Transverse colon (tissue), 4 donors: ENCODE results near the gene LRRC38. TPM values are rescaled to one million over a fixed set of nuclear protein-coding genes. Genes with fewer than 3 reads are reported as not detected.

Source experiments
- DNase-seq: peaks from one replicate; pipeline ENCODE4 v3.0.0-alpha.2; 2019
- H3K27ac ChIP-seq, 4 donors: fragments of 200-600 bp; sonication (generic); 2 replicates each; pipeline ENCODE4 v1.5.1; 2016 to 2018; ENCODE audit warnings: inconsistent platforms in 4 of 4
- H3K27me3 ChIP-seq: fragments of 200-600 bp; sonication (generic); 2 replicates; pipeline ENCODE4 v1.5.1; 2017; ENCODE audit warnings: inconsistent platforms
- H3K36me3 ChIP-seq, 4 donors: fragments of 200-600 bp; sonication (generic); 2 replicates each; pipeline ENCODE4 v1.5.1; 2017 to 2019; ENCODE audit warnings: inconsistent platforms in 4 of 4
- H3K4me1 ChIP-seq, 4 donors: fragments of 200-600 bp; sonication (generic); 2 replicates each; pipeline ENCODE4 v1.5.1; 2017 to 2020; ENCODE audit warnings: inconsistent platforms in 4 of 4
- H3K4me3 ChIP-seq, 4 donors: fragments of 200-600 bp; sonication (generic); 1 replicate in 1 of 4; 2 replicates in 3 of 4; pipeline versions ENCODE4 v1.5.1 to v1.6.1; 2017 to 2019; ENCODE audit warnings: inconsistent platforms in 4 of 4
- H3K9me3 ChIP-seq, 2 donors: fragments of 200-600 bp; sonication (generic); 2 replicates each; pipeline ENCODE4 v1.5.1; 2017 to 2019; ENCODE audit warnings: inconsistent platforms in 2 of 2
- EP300 ChIP-seq: sonication (generic); formaldehyde crosslinking; IDR thresholded peaks from one replicate; pipeline ENCODE4 v1.6.1; 2017; ENCODE audit warnings: antibody characterized with exemption, low read depth
- POLR2A ChIP-seq: fragments of 450-650 bp; IDR thresholded peaks from one replicate; pipeline ENCODE4 v1.6.1; 2016; ENCODE audit warnings: antibody characterized with exemption, mild to moderate bottlenecking, moderate library complexity
- POLR2AphosphoS5 ChIP-seq, 3 donors: sonication (generic); formaldehyde crosslinking; IDR thresholded peaks; one replicate each; pipeline ENCODE4 v1.6.1; 2016; ENCODE audit warnings: antibody characterized with exemption in 3 of 3
- WGBS, 2 donors: methylation state at CpG; one replicate each; pipeline ENCODE4 v1.1.5; 2018; ENCODE audit warnings: low coverage in 1 of 2; 5-methylcytosine and 5-hydroxymethylcytosine counted together
- in situ Hi-C, 4 donors: fragments of 200-750 bp; cut with MboI; loops; one replicate each; pipeline versions ENCODE4 v1.15.0 to v1.15.1; 2017; ENCODE audit warnings: low sequenced_read_pairs in 3 of 4, low pct_ligation_motif_present in 1 of 4, low pct_unique_long_range_greater_than_20kb in 1 of 4
- intact Hi-C: fragments of 100-400 bp; cut with DNase I; formaldehyde crosslinking; loops from one replicate; pipeline ENCODE4 v1.15.1; 2023; ENCODE audit warnings: low total_unique reads
- total RNA-seq, 4 donors: library from RNA; depleted of rRNA; stranded (reverse); fragments of >200 nt; gene quantifications; one replicate each; pipeline ENCODE4 v1.1.0, GENCODE V29; 2016
- TF ChIP-seq, protein P1 (sequence below), 5 experiments: fragments of 200-600 bp in 3 of 5; fragments of 450-650 bp in 2 of 5; sonication (generic) in 3 of 5; IDR thresholded peaks; 1 replicate in 2 of 5; 2 replicates in 3 of 5; pipeline ENCODE4 v1.5.1; 2016 to 2017; ENCODE audit warnings: antibody characterized with exemption in 5 of 5, inconsistent platforms in 3 of 5, mild to moderate bottlenecking in 2 of 5, moderate library complexity in 1 of 5

LRRC38 gene
- total RNA-seq, 4 donors from 2014 or later = not detected

DNA sequence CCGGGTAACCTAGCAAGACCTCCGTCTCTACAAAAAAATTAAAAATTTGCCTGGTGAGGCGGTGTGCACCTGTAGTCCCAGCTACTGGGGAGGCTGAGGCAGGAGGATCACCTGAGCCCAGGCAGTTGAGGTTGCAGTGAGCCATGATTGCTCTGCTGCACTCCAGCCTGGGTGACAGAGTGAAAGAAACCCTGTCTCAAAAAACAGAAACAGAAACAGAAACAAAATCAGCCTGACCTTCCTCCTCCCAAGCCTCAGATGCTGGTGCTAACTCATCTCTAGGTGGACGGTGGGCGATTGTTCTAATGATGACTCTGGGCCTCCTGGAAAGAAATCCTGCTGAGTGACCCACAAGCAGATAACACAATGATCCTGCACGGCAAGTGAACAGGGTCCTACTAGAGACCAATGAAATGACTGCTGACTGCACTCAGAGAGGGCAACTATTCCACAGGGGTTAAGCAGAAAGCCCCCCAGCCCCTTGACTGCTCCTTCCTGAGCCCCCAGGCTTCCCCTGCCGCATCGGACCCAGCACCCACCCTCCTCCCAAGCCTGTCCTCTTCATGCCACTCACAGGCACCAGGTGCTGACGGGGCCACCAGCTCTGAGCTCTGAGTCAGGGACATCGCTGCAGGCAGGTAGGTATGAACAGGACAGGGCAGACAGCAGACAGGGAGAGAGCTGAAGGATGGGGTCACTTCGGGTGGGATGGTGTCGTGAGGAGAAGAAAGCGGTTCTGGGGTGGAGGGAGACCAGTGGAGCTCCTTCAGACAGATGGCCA is 27.8 kb upstream of the LRRC38 start:
- H3K4me3 ChIP-seq = no peak overlapping the region
- DNase-seq = no peak
- H3K27ac ChIP-seq = peak overlapping the region; percentile 14 to 64 (median 48)
- H3K4me1 ChIP-seq = no peaks in the 10 kb centered on the region
- 80 to 87% methylated on average over 3 to 13 of the region's 13 CpGs for WGBS, 2 donors
- in situ Hi-C loops (no loop called here), intact Hi-C loops (no loop called here)
- TF ChIP-seq EP300 = no peak
- TF ChIP-seq POLR2A = no peak
- TF ChIP-seq, protein P1, sequence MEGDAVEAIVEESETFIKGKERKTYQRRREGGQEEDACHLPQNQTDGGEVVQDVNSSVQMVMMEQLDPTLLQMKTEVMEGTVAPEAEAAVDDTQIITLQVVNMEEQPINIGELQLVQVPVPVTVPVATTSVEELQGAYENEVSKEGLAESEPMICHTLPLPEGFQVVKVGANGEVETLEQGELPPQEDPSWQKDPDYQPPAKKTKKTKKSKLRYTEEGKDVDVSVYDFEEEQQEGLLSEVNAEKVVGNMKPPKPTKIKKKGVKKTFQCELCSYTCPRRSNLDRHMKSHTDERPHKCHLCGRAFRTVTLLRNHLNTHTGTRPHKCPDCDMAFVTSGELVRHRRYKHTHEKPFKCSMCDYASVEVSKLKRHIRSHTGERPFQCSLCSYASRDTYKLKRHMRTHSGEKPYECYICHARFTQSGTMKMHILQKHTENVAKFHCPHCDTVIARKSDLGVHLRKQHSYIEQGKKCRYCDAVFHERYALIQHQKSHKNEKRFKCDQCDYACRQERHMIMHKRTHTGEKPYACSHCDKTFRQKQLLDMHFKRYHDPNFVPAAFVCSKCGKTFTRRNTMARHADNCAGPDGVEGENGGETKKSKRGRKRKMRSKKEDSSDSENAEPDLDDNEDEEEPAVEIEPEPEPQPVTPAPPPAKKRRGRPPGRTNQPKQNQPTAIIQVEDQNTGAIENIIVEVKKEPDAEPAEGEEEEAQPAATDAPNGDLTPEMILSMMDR (IDR thresholded peaks at IDR 0.05) = no peak
- no peak for TF ChIP-seq POLR2AphosphoS5 (IDR thresholded peaks at IDR 0.05)
- H3K27me3 ChIP-seq = no peaks in the 10 kb centered on the region
- no peaks in the 10 kb centered on the region for H3K36me3 ChIP-seq
- no peaks in the 10 kb centered on the region for H3K9me3 ChIP-seq

DNA sequence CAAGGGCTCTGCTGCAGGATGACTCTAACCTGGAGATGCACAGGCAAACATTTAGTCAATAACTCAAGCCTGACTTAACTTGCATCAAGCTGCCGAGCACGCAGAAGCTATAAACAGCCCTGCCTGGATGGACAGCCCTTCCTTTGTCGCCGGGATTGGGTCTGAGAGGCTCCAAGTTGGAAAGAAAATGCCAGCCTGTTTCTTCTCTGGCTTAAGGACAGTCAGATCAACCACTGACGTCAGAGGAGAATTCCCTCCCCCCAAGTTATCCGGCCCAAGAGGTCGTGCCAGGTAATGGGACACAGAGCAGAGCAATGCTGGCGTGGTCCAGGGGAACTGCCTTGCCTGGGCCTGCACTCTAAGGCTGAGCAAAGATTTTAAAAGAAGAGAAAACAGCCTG is 27.1 kb upstream of the LRRC38 start:
- peak overlapping the region; percentile 14 to 64 (median 48) for H3K27ac ChIP-seq
- peak in 2 of 3 donors; percentile 61 to 75 for TF ChIP-seq POLR2AphosphoS5 (IDR thresholded peaks at IDR 0.05)
- TF ChIP-seq POLR2A = no peak
- TF ChIP-seq, protein P1 (IDR thresholded peaks at IDR 0.05) = no peak
- H3K27me3 ChIP-seq = no peaks in the 10 kb centered on the region
- peak; percentile 11 for DNase-seq
- in situ Hi-C loops (no loop called here), intact Hi-C loops (no loop called here)
- no peaks in the 10 kb centered on the region for H3K36me3 ChIP-seq
- no peaks in the 10 kb centered on the region for H3K9me3 ChIP-seq
- 54% methylated on average over 8 of the region's 8 CpGs; no CpG with 5 or more reads in 1 of the 2 donors for WGBS, 2 donors
- no peak overlapping the region for H3K4me3 ChIP-seq
- H3K4me1 ChIP-seq = no peaks in the 10 kb centered on the region

DNA sequence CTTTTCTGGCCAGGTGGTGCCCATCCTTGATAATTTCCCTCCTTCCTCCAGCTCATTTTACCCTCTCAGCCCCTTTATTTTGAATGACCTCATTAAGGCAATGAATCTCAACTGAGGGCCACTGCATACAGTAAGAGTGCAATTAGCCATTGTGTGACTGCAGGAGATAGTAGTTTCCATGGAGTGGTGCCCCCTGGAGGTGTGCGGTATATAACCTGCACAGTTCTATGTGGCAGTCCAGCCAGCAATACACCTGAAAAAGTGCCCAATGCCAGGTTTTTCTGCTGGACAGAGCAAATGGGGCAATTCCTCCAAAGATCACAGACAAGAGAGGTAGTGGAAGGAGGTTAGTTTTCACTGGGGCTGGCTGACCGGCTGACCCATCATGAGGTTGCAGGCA is 25.9 kb upstream of the LRRC38 start:
- intact Hi-C loops = loop anchor here (5.0 kb wide), 1 partner anchor 1187 kb away; no protein-coding TSS in a partner anchor
- in situ Hi-C loops = no loop called here
- DNase-seq = no peak
- Histone ChIP-seq H3K4me1 (no peaks in the 10 kb centered on the region), H3K4me3 (no peak overlapping the region), H3K27me3 (no peaks in the 10 kb centered on the region), H3K27ac (no peak overlapping the region), H3K36me3 (no peaks in the 10 kb centered on the region), H3K9me3 (no peaks in the 10 kb centered on the region)
- TF ChIP-seq, protein P1 (IDR thresholded peaks at IDR 0.05) = no peak
- TF ChIP-seq EP300 (no peak), POLR2A (no peak), POLR2AphosphoS5 (IDR thresholded peaks at IDR 0.05) (no peak)
- WGBS, 2 donors = 91% methylated on average over 2 of the region's 2 CpGs; no CpG with 5 or more reads in 1 of the 2 donors

DNA sequence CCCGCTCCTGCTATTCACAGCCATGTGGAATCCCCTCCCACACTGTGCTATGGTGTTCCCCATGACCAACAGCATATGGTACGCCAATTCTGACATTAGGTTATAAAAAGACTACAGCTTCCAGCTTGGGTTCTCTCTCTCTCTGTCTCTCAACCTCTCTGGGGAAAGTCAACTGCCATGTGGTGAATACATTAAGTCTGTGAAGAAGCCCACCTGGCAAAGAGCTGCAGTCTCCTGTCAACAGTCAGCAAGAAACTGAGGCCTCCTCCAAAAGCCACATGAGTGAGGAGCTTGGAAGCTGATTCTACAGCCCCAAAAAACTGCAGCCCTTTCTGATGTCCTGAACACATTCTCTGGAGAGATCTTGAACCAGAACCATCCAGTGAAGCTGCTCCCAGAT is 25.0 kb upstream of the LRRC38 start:
- 83 to 93% methylated on average over 1 to 2 of the region's 2 CpGs for WGBS, 2 donors
- H3K4me1 ChIP-seq = no peaks in the 10 kb centered on the region
- H3K36me3 ChIP-seq = no peaks in the 10 kb centered on the region
- no peak overlapping the region for H3K4me3 ChIP-seq
- in situ Hi-C loops (no loop called here), intact Hi-C loops (loop anchor here (5.0 kb wide), 1 partner anchor 1187 kb away; no protein-coding TSS in a partner anchor)
- H3K27ac ChIP-seq = no peak overlapping the region
- no peaks in the 10 kb centered on the region for H3K27me3 ChIP-seq
- no peak for TF ChIP-seq POLR2A
- no peak for TF ChIP-seq EP300
- TF ChIP-seq, protein P1 (IDR thresholded peaks at IDR 0.05) = no peak
- TF ChIP-seq POLR2AphosphoS5 (IDR thresholded peaks at IDR 0.05) = no peak
- H3K9me3 ChIP-seq = no peaks in the 10 kb centered on the region
- no peak for DNase-seq
